Measurements from ENCODE around the gene BBLN.

GRCh38 chr9:128139621-128140020 lies 20.4 kb upstream of the BBLN start:
- TF ChIP-seq, protein P1, sequence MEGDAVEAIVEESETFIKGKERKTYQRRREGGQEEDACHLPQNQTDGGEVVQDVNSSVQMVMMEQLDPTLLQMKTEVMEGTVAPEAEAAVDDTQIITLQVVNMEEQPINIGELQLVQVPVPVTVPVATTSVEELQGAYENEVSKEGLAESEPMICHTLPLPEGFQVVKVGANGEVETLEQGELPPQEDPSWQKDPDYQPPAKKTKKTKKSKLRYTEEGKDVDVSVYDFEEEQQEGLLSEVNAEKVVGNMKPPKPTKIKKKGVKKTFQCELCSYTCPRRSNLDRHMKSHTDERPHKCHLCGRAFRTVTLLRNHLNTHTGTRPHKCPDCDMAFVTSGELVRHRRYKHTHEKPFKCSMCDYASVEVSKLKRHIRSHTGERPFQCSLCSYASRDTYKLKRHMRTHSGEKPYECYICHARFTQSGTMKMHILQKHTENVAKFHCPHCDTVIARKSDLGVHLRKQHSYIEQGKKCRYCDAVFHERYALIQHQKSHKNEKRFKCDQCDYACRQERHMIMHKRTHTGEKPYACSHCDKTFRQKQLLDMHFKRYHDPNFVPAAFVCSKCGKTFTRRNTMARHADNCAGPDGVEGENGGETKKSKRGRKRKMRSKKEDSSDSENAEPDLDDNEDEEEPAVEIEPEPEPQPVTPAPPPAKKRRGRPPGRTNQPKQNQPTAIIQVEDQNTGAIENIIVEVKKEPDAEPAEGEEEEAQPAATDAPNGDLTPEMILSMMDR (IDR thresholded peaks at IDR 0.05), result no peak
- TF ChIP-seq POLR2A (IDR thresholded peaks at IDR 0.05), result no peak
- no peak for TF ChIP-seq EP300 (IDR thresholded peaks at IDR 0.05)
- no peak for TF ChIP-seq POLR2AphosphoS5 (IDR thresholded peaks at IDR 0.05)

Data from sigmoid colon (tissue), 4 donors.